GM11168 (cell line): ENCODE results near the gene SLC16A11.
"Not testable (repeated sequence)": the region's sequence is repeated elsewhere in the genome, so short reads cannot be mapped to it uniquely, and the experiment has no call there.

Experiments used
- in situ Hi-C: fragments of 300-500 bp; cut with MboI; formaldehyde crosslinking; loops from one replicate; pipeline ENCODE4 v1.12.0; 2022; ENCODE audit warnings: low sequenced_read_pairs; ENCODE audit not compliant: unreplicated experiment

The SLC16A11 gene

GRCh38 chr17:7014261-7014994 lies 29.5 kb downstream of the SLC16A11 start:
- in situ Hi-C loops, result no loop called here

DNA sequence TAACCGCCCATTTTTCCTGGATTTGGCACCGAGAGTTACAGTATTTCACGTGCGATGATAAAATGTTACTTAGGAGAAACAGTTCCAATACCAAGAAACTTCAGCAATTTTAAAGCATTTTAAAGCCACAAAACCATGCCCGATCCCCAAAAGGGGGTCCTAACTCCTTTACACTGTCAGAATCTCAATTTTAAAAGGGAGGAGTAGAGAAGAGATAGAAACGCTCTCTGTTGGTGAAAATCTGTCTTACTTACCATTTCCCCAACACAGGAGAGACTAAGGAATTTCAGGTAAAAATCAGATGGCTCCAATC lies 32.0 kb downstream of the SLC16A11 start:
- in situ Hi-C loops, result no loop called here

- in situ Hi-C loops, result no loop called here
These were observed 32.5 kb downstream of the SLC16A11 start for GRCh38 chr17:7011415-7011814.

- in situ Hi-C loops, result no loop called here
These were observed 33.4 kb downstream of the SLC16A11 start for GRCh38 chr17:7010523-7010922.

- in situ Hi-C loops, result loop anchor here (5.0 kb wide), 1 partner anchor 95 kb away; no protein-coding TSS in a partner anchor
These were observed 36.7 kb downstream of the SLC16A11 start for GRCh38 chr17:7007143-7007542.

DNA sequence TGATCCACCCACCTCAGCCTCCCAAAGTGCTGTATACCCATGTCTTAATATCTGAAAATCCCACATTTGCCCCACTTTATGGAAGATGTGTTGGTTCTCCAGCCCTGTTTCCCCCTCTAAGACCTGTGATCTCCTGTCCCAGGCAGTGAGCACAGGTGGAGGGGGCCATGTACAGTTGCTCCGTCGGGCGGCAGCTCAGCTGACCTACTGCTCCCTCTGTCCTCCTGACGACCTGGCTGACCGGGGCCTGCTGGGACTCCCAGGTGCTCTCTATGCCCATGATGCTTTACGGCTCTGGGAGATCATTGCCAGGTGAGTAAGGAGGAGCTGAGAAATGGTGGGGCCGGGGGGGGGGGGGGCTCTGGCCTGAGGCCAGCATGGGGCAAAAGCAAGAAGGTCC lies 38.2 kb downstream of the SLC16A11 start:
- in situ Hi-C loops, result loop anchor here (5.0 kb wide), 1 partner anchor 93 kb away; no protein-coding TSS in a partner anchor

- in situ Hi-C loops, result loop anchor here (5.0 kb wide), 1 partner anchor 92 kb away; no protein-coding TSS in a partner anchor
These were observed 39.3 kb downstream of the SLC16A11 start for GRCh38 chr17:7004398-7005253.

DNA sequence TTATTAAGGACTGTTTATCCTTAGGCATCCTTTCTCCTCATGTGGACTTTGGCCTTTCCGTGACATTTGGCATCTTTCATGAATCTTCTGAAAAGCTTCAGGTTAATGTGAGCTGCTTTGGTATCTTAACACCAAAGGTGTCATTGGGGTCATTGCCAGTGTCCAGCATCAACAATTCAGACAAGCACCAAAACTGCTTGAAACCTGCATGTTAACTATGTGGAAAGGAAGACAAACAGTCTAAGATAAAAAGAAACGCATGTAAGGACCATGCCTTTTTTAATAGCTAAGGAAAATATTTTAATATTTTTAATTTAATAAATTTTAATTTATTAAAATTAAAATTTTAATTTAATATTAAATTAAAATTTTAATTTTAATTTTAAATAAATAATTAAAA lies 40.1 kb downstream of the SLC16A11 start:
- in situ Hi-C loops, result no loop called here

- in situ Hi-C loops, result no loop called here
These were observed 41.4 kb downstream of the SLC16A11 start for GRCh38 chr17:7002288-7003047.

GRCh38 chr17:7001318-7001961 lies 42.5 kb downstream of the SLC16A11 start:
- in situ Hi-C loops, result no loop called here

GRCh38 chr17:6998855-6999508 lies 44.9 kb downstream of the SLC16A11 start:
- in situ Hi-C loops, result no loop called here

DNA sequence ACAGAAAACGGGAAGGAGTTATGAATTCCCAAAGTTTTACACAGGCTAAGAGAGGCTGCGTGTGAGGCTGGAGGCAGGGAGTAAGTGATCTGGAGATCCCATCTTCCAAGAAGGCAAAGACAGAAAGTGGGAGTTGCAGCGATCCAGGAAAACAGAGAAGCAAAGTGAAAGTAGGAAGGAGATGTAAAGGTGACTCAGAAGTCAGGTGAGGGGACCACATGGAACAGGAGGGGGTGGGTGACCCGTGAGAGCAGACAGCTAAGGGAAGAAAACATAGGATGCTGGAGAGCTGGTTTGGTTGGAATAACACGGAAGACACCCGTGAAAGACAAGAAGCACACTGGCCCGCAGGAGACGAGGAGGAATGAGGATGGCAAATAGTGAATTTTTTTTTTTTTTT lies 46.7 kb downstream of the SLC16A11 start:
- in situ Hi-C loops, result no loop called here

DNA sequence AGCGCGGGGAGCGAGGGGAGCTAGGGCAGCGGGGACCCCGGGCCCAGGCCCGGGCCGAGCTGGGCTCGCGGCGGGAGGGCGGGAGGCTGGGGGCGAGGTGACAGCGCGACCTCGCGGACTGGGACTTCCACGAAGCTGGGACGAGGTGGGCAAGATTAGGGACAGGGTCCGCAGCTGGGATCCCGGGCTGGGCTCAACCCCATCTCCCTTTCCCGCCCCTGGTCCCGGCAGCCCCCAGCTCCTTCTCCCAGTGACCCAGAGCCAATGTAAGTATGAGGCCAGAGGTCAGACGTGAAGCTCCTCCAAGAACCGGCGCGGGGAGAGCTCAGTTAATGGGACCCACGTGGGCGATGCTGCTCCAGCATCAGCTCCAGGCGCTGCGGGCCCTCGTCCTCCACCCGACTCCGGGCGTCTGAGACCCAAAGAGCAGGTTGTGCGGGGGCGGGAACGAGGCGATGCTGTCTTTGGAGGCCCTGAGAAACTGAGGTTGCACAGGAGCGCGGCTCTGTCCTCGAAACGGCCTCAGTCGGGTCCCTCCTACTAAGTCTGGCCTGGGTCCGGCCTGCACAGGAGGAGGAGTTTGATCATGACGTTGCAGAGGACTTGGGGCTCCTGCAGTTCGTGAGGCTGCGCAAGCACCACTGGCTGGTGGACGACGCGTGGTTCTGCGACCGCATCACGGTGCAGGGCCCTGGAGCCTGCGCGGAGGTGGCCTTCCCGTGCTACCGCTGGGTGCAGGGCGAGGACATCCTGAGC lies 47.5 kb downstream of the SLC16A11 start:
- in situ Hi-C loops, result no loop called here

DNA sequence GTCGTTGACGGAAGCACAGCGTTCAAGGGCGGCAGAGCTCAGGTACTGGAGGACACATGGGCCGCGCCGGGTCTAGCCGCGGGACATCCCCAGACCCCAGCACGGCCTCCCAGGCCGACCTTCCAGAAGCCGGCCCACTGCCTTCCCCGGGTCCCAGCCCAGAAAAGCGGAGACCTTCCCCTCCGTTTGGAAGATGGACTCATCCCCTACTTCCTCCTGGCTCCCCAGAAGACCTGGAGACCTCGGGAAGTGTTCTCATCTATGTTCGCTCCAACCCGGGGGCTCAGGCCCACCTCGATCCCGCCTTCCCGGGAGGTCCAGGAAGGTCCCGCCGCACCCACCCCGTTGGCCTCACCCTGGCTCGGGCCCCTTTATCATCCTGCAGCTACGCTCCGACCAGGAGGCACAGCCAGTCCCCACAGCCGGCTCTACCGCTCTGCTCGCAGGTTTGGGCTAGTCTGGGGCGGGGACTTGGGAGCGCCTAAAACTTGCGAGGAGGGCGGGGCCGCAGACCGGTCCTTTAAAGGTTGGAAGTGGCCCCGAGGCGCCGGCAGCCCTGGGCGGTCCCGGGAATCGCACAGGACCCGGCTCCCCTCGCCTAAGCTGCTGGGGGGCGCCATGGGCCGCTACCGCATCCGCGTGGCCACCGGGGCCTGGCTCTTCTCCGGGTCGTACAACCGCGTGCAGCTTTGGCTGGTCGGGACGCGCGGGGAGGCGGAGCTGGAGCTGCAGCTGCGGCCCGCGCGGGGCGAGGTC lies 48.2 kb downstream of the SLC16A11 start, which contains the start of gene ALOX12:
TSS of gene ALOX12 (plus strand) at position 550 of the 756 bp plus-strand sequence. CDS start at position 619, 69 bp downstream.
- in situ Hi-C loops, result no loop called here

DNA sequence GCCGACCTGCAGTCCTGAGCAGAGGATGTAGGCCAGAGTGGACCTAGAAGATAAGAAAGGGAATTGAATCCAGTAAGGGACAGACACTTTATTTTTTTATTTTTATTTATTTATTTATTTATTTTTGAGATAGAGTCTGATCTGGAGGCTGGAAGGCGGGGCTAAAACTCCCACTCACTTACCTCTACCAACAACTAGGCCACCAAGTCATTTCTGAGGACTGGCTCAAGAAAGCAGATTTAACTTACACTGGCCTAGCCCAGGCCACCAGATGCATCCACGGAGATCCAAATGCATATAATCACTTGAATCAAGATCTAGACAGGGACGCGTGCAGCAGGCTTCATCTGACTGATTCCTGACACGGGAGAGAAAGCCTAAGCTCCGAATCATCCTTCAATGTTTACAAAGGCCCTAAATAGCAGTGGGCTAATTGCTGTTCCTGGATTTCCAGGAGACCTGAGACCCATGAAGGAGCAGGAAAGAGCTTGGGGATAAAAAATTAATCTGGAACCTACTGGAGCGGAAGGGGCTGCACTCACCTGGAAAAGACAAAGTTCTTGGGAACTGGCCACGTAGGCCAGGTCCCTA lies 49.1 kb downstream of the SLC16A11 start:
- in situ Hi-C loops, result no loop called here

DNA sequence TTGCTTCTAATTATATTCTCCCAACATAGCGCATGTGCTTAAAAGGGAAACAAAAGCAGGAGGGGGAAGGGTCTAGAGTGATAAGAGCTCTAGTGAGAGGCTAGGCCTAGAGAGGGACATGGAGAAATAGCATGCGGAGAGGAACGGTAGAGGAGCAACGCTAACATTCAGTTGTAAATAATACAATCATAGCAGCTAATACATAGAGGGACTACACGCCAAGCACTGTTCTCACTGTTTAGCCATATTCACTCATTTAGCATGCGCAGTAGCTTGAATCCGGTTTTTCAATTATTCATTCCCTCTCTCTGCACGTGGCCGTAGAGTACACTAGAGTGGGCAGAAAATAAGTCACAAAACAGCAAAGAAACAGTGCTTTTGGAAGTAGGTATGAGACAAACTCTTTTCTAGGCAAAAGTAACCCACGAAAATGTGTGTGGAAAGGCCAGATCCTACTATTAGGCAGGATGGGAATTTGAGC lies 49.7 kb downstream of the SLC16A11 start:
- in situ Hi-C loops, result no loop called here

DNA sequence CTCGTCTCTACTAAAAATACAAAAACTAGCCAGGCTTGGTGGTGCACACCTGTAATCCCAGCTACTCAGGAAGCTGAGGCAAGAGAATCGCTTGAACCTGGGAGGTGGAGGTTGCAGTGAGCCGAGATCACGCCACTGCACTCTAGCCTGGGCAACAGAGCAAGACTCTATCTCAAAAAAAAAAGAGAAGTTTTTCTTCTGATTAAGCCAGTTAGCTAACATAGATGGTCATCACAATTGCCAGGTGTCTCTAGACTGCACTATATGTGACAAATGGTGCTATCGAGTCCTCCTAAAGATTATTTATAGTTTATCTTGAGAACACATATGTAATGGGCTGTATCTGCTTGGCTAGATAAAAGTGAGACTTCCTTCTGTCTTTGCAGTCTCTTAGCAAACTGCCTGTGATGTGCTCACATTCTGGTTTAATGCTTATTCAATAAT lies 50.3 kb downstream of the SLC16A11 start:
- in situ Hi-C loops, result not testable (repeated sequence)
